22Rv1 (cell line): ENCODE data around the gene DOCK3.
"Not testable (repeated sequence)": the region's sequence is repeated elsewhere in the genome, so short reads cannot be mapped to it uniquely, and the experiment has no call there.

ENCODE experiments used
- H3K27ac ChIP-seq: fragments of 450-650 bp; 2 replicates; pipeline ENCODE4 v1.5.1; 2017
- CTCF ChIP-seq: fragments of 450-650 bp; IDR thresholded peaks from 2 replicates; pipeline ENCODE4 v1.5.1; 2017; ENCODE audit warnings: mild to moderate bottlenecking
- ZFX ChIP-seq: fragments of 450-650 bp; IDR thresholded peaks from 2 replicates; pipeline ENCODE4 v1.6.1; 2017; ENCODE audit warnings: antibody characterized with exemption, borderline replicate concordance

Gene DOCK3

GRCh38 chr3:50743643-50744042 lies 68.9 kb downstream of the DOCK3 start:
- TF ChIP-seq ZFX: no peak
- TF ChIP-seq CTCF: no peak
- no peak overlapping the region for H3K27ac ChIP-seq

- TF ChIP-seq ZFX: no peak
- TF ChIP-seq CTCF: no peak
- H3K27ac ChIP-seq: no peak overlapping the region
Measured at GRCh38 chr3:50749822-50750221, 75.1 kb downstream of the DOCK3 start.

GRCh38 chr3:50759015-50759414 lies 84.3 kb downstream of the DOCK3 start:
- no peak overlapping the region for H3K27ac ChIP-seq
- no peak for TF ChIP-seq ZFX
- no peak for TF ChIP-seq CTCF

- H3K27ac ChIP-seq: no peak overlapping the region
- TF ChIP-seq ZFX (no peak), CTCF (no peak)
Measured at GRCh38 chr3:50777680-50778079, 103.0 kb downstream of the DOCK3 start.

GRCh38 chr3:50781766-50782165 lies 107.0 kb downstream of the DOCK3 start:
- not testable (repeated sequence) for H3K27ac ChIP-seq

- H3K27ac ChIP-seq: no peak overlapping the region
Measured at GRCh38 chr3:50786631-50787030, 111.9 kb downstream of the DOCK3 start.

GRCh38 chr3:50790894-50791293 lies 116.2 kb downstream of the DOCK3 start:
- not testable (repeated sequence) for H3K27ac ChIP-seq

More at GRCh38 chr3:50786631-50787030, 111.9 kb downstream of the DOCK3 start:
- no peak for TF ChIP-seq CTCF
- no peak for TF ChIP-seq ZFX

GRCh38 chr3:50792568-50792967 lies 117.8 kb downstream of the DOCK3 start:
- no peak overlapping the region for H3K27ac ChIP-seq

GRCh38 chr3:50803805-50804204 lies 129.1 kb downstream of the DOCK3 start:
- not testable (repeated sequence) for H3K27ac ChIP-seq

More at GRCh38 chr3:50792568-50792967, 117.8 kb downstream of the DOCK3 start:
- no peak for TF ChIP-seq ZFX
- TF ChIP-seq CTCF: no peak

GRCh38 chr3:50804376-50804775 lies 129.6 kb downstream of the DOCK3 start:
- H3K27ac ChIP-seq: not testable (repeated sequence)
